A549 treated with AZD9567 at 1 μM for 4 hours (cell line): ENCODE data around the gene GBP3. TPM values are rescaled to one million over a fixed set of nuclear protein-coding genes. Genes with fewer than 3 reads are reported as not detected.

ENCODE experiments used
- total RNA-seq: library from RNA; stranded (reverse); fragments of 200-300 nt; extraction: Qiagen RNA extraction; gene quantifications from 5 replicates; pipeline ENCODE4 v1.2.3, GENCODE V29; 2022; ENCODE audit not compliant: insufficient read depth

The GBP3 gene, protein sequence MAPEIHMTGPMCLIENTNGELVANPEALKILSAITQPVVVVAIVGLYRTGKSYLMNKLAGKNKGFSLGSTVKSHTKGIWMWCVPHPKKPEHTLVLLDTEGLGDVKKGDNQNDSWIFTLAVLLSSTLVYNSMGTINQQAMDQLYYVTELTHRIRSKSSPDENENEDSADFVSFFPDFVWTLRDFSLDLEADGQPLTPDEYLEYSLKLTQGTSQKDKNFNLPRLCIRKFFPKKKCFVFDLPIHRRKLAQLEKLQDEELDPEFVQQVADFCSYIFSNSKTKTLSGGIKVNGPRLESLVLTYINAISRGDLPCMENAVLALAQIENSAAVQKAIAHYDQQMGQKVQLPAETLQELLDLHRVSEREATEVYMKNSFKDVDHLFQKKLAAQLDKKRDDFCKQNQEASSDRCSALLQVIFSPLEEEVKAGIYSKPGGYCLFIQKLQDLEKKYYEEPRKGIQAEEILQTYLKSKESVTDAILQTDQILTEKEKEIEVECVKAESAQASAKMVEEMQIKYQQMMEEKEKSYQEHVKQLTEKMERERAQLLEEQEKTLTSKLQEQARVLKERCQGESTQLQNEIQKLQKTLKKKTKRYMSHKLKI
- 0.69 to 0.92 TPM (median 0.81 TPM) in 4 of 5 replicates, not detected in the other for total RNA-seq

GRCh38 chr1:89022167-89022959 lies at the start of gene GBP3:
Gene GBP3, minus strand, starts transcription at chr1:89022866. Its CDS starts 2,145 bp downstream, at chr1:89020721.

DNA sequence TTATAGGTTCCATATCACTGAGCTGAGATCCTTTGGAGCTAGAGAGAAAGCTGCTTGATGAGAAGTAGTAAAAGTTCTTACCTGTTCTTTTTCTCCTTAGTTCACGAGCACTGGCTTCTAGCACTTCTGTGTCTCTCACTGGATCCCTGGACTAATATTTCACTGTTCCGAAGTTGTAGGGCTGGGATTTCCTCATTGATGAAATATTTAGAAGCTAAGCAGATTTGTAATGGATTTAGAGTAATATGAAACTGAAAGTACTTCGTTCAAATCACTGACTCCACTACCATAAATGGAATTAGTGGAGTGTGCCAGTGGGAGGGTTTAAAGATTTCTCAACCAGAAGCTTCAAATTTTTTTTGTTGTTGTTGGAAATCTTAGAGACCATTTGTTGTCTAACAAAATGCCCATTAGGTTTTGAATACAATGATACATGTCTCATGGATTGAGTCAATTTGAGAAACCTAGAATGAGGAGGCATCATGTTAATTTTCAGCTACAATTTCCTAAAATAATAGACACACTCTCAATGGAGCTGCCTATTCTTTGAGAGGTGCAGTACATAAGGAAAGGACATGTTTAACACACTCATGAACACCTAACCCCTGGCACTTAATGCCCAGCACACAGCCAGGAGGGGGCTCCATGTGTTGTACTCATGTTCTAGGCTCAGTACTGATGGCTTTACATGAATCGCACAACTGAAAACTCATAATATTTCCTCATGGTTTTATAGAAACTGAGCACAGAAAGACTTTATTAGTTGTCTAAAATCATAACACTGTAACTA lies 42.6 kb upstream of the GBP3 start, which contains the start of gene GBP1:
Gene GBP1, minus strand, starts transcription at position 130 of the 790 bp plus-strand sequence. CDS start 1,974 bp downstream, outside the sequence.

Other genes starting within 250 kb of the GBP3 start
- 26.7 to 43.5 TPM (median 28.2 TPM) in 5 replicates for gene GTF2B, start 131.3 kb downstream of the GBP3 start, total RNA-seq
- 7.2 to 9.4 TPM (median 7.4 TPM) in 5 replicates for gene KYAT3, start 30.2 kb downstream of the GBP3 start, total RNA-seq
- gene RBMXL1, start 30.2 kb downstream of the GBP3 start, total RNA-seq: 1.7 to 2.8 TPM (median 2.0 TPM) in 5 replicates
- 0.06 to 0.10 TPM (median 0.08 TPM) in 4 of 5 replicates, not detected in the other for gene GBP1, start 42.3 kb upstream of the GBP3 start, total RNA-seq
- gene GBP2, start 103.2 kb upstream of the GBP3 start, total RNA-seq: 0.49 to 1.0 TPM (median 0.69 TPM) in 4 of 5 replicates, not detected in the other
- not detected in 5 replicates for gene GBP7, start 153.1 kb upstream of the GBP3 start, total RNA-seq
- 0.01 to 0.08 TPM in 2 of 5 replicates, not detected in the others for gene GBP4, start 176.1 kb upstream of the GBP3 start, total RNA-seq
- 0.02 to 0.05 TPM (median 0.03 TPM) in 3 of 5 replicates, not detected in the others for gene GBP5, start 250.0 kb upstream of the GBP3 start, total RNA-seq